GM13977 (cell line): ENCODE results near the gene AGO4.

Source experiments
- DNase-seq: peaks from one replicate; pipeline ENCODE4 v3.0.0; 2012; ENCODE audit warnings: low spot score
- CTCF ChIP-seq: IDR thresholded peaks from 2 replicates; pipeline ENCODE4 v1.5.1; 2012; ENCODE audit warnings: mild to moderate bottlenecking, control low read depth; ENCODE audit not compliant: insufficient read depth; ENCODE audit errors: extremely low read depth, missing control alignments
- in situ Hi-C: fragments of 300-500 bp; cut with MboI; formaldehyde crosslinking; loops from one replicate; pipeline ENCODE4 v1.12.0; 2022; ENCODE audit warnings: low sequenced_read_pairs, low pct_unique_long_range_greater_than_20kb, mixed read lengths, inconsistent platforms; ENCODE audit not compliant: unreplicated experiment

The AGO4 gene

GRCh38 chr1:35851132-35851869 lies 43.5 kb downstream of the AGO4 start:
- in situ Hi-C loops: no loop called here
- no peak for TF ChIP-seq CTCF
- no peak for DNase-seq

- in situ Hi-C loops: no loop called here
- no peak for DNase-seq
- TF ChIP-seq CTCF: no peak
These were observed 44.4 kb downstream of the AGO4 start for GRCh38 chr1:35852241-35852640.

- no peak for DNase-seq
- peak; percentile 0 for TF ChIP-seq CTCF
- in situ Hi-C loops: no loop called here
These were observed 47.3 kb downstream of the AGO4 start for GRCh38 chr1:35854989-35855700.

- TF ChIP-seq CTCF: no peak
- in situ Hi-C loops: no loop called here
These were observed 49.1 kb downstream of the AGO4 start for GRCh38 chr1:35856964-35857363.

GRCh38 chr1:35857830-35858229 lies 50.0 kb downstream of the AGO4 start:
- TF ChIP-seq CTCF: peak; percentile 28
- in situ Hi-C loops: no loop called here
- DNase-seq: no peak

More at GRCh38 chr1:35856964-35857363, 49.1 kb downstream of the AGO4 start:
- no peak for DNase-seq

GRCh38 chr1:35860696-35861095 lies 52.9 kb downstream of the AGO4 start:
- in situ Hi-C loops: no loop called here
- DNase-seq: no peak
- no peak for TF ChIP-seq CTCF
